LNCaP clone FGC (cell line): ENCODE measurements around the gene GPRC5D.

Experiments
- DNase-seq: peaks from one replicate; pipeline ENCODE4 v3.0.0-alpha.2; 2011; ENCODE audit warnings: low read depth
- H3K4me3 ChIP-seq: 2 replicates; pipeline ENCODE4 v1.5.1; 2011; ENCODE audit warnings: mild to moderate bottlenecking, low read depth, low read length, control low read depth
- TF ChIP-seq, protein P1 (sequence below): IDR thresholded peaks from 2 replicates; pipeline ENCODE4 v1.5.1; 2012; ENCODE audit warnings: mild to moderate bottlenecking; ENCODE audit not compliant: control insufficient read depth, insufficient read depth; ENCODE audit errors: extremely low read depth

GPRC5D gene

DNA sequence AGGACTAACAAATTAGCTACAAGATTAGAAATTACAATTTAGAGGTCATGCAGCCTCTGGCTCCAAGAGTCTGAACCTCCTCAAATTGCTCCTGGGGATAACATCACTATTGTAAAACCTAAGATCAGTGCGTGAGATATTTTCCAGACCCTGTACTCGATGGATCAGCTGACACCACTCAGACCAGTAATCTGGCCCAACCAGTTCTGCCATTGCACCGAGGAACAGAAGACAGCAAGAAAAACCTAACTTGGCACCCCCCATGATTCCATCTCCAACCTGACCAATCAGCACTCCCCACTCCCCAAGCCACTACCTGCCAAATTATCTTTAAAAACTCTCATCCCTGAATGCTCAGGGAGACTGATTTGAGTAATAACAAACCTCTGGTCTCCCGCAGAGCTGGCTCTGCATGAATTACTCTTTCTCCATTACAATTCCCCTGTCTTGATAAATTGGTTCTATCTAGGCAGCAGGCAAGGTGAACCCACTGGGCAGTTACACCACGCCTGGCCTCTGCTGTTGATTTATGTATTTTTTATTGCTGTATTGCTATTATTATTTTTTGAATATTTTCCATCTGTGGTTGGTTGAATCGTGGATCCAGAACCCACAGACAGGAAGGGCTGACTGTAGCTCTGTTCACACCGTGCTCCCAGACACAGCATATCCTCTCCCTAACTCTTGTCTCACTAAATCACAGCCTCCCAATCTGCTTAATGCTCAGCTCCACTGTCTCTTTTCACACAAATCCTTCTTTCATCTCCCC, 38.9 kb upstream of the GPRC5D start:
- DNase-seq: no peak
- TF ChIP-seq, protein P1, sequence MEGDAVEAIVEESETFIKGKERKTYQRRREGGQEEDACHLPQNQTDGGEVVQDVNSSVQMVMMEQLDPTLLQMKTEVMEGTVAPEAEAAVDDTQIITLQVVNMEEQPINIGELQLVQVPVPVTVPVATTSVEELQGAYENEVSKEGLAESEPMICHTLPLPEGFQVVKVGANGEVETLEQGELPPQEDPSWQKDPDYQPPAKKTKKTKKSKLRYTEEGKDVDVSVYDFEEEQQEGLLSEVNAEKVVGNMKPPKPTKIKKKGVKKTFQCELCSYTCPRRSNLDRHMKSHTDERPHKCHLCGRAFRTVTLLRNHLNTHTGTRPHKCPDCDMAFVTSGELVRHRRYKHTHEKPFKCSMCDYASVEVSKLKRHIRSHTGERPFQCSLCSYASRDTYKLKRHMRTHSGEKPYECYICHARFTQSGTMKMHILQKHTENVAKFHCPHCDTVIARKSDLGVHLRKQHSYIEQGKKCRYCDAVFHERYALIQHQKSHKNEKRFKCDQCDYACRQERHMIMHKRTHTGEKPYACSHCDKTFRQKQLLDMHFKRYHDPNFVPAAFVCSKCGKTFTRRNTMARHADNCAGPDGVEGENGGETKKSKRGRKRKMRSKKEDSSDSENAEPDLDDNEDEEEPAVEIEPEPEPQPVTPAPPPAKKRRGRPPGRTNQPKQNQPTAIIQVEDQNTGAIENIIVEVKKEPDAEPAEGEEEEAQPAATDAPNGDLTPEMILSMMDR: no peak

DNA sequence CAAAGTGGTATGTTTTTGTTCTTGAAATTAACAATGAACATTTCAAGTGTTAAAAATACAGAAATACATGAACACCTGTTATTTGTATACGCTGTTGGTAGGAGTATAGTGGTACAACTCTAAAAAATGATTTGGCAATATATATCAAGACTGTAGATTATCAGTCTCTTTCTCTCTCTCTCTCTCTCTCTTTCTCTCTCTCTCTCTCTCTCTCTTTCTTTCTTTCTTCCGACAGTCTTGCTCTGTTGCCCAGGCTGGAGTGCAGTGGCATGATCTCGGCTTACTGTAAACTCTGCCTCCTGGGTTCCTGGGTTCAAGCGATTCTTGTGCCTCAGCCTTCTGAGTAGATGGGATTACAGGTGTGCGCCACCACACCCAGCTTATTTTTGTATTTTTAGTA, 35.5 kb upstream of the GPRC5D start:
- no peak overlapping the region for H3K4me3 ChIP-seq
- no peak for DNase-seq
- TF ChIP-seq, protein P1: no peak

More for the DNA sequence above, 38.9 kb upstream of the GPRC5D start:
- no peak overlapping the region for H3K4me3 ChIP-seq

DNA sequence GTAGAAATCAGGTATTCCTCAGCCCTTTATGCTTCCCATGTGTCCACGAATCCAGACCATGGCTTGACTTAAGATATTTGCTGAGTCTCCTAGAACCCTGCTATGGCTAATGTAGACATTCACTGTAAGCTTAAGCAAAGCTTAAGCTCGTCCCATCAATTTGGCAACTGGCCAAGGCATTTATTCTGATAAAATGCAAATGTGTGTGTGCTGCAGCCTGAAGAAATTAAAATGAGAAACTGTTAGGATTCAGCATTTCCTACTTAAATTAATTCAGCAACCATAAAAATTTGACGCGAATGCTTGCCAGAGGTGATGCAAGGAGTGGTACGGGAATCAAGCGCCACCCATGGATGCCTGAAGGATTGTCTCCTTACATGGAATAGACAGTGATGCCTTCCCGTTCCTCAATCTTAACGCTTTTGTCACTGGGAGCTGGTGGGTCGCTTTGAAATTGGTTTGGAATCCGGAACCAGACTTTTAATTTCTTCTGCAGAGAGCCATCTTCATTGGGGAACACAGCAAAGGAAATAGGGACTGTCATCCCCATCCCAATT, 34.9 kb upstream of the GPRC5D start:
- DNase-seq: no peak
- H3K4me3 ChIP-seq: no peak overlapping the region
- TF ChIP-seq, protein P1: no peak

DNA sequence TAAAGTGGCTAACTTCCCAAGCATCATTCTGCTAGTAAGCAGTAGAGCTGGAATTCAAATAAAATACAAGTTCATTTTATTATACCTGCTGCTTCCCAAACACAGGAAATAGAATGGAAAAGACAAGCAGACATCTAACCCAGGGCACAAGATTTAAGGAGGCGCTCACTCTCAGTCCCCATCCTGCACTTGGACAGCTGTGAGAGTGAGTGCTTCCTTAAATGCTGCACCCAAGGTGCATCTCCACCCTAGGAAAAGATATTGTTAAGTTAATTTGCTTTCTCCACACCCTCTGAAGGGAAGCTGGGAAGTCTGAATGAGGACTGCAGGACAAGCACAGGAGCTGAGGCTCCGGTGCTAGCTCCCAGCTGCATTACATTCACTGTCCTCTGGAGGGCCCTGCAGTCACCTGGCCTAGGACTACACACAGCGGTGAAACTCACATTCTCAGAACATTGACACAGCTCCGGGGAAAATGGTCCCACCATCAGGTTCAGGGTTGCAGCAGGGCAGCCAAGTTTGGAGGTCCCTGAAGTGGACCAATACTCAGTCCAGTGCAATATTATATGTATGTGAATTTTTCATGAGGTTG, 33.9 kb upstream of the GPRC5D start:
- TF ChIP-seq, protein P1: peak; percentile 29; the same call in 1 of the 2 replicates
- no peak overlapping the region for H3K4me3 ChIP-seq
- DNase-seq: no peak

DNA sequence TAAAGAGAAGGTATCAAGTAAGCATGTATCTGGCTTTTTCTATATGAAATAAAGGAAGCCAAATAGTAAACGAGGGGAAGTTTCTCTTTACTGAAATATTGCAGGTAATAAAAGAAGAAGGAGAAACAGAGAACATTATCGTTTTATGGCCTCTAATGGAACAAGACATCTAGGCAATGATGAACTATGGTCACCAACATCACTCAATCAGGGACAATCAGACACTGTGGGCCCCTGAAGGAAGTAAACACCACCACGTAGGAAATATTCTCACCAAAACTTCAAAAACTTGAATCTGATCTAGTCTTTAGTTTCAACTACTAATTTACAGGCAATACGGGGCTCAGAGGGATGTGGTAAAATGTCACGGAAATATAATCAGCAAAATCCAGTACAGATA, 32.2 kb upstream of the GPRC5D start:
- H3K4me3 ChIP-seq: no peak overlapping the region
- TF ChIP-seq, protein P1: no peak
- DNase-seq: no peak

DNA sequence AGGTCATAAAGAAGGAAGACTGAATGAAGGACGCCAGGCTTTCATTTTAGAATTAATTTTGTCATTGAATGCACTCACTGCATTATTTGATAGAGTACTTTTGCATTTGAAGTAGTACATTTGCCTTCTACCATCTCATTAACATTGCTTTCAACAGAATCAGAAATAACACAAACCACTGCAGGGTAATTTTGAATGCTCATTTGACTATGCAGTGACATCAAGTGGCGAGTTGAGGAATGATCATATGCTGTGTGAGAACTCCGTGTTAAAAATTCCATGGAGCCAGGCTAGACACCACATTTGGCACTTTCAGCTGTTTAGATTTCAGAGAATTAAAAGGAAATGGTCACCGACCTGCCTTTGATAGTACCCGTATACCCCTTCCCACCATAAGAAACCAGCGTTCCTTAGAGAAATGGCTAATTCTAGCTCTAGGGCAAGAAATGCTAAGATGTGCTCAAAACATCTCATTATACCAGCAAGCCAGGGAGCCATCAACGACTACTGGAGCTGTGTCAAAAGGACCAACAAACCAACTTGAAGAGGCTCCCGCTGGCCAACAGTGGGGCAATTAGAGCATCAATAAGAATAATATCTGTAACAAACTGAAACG, 31.6 kb upstream of the GPRC5D start:
- TF ChIP-seq, protein P1: peak; percentile 77
- DNase-seq: no peak
- H3K4me3 ChIP-seq: no peak overlapping the region
